ENCODE data around the gene TNKS1BP1.

TNKS1BP1 gene

DNA sequence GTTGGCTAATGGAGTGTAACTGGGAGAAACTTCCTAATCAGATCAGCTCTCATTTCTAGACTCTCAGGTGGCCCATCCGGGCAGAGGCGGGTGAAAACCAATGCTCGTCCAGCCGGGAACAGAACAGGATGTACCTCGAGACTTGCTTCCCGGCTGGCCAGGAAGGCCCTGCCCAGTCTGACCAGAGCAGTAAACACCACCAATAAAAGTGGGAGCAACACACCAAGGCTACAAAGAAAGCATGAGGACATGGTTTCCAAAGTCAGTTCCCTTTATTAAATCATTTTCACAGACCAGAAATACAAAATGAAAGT lies 940 bp upstream of the TNKS1BP1 start:
- no peak for DNase-seq

GRCh38 chr11:57324154-57324885 lies 432 bp downstream of the TNKS1BP1 start:
- no peak for DNase-seq

- no peak for DNase-seq
Measured at GRCh38 chr11:57323855-57324153, 948 bp downstream of the TNKS1BP1 start.

DNA sequence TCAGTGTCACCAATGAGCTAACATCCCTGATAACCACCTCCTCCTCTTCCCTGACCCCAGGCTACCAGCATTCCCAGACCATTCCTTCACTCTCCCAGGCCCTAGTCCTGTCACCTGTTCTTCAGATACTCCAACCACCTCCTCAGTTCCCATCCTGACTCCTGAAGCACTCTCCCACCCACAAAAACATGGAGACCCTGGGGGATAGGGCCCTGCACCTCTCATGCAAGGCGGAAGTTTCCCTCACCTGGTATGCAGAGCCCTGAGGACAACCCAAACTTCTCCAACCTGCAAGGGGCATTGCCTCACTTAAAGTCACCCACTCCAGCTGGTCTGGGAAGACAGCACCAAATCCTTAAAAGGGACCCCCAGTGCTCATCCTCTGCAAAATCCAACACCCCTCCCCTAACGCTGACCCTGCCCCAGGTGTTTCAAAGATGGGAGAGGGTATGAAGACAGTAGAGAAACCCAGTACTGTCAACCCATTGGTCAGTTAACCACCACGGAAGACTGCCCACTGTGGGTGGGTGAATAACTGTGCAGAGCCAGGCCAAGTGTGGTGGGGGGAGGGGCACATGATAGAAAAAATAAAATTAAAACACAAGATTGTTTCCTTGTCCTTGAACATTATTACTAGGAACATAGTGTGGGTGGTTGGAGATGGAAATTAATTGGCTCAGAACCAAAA lies 1.4 kb downstream of the TNKS1BP1 start:
- DNase-seq: no peak

GRCh38 chr11:57322256-57323166 lies 2.2 kb downstream of the TNKS1BP1 start:
- no peak for DNase-seq

DNA sequence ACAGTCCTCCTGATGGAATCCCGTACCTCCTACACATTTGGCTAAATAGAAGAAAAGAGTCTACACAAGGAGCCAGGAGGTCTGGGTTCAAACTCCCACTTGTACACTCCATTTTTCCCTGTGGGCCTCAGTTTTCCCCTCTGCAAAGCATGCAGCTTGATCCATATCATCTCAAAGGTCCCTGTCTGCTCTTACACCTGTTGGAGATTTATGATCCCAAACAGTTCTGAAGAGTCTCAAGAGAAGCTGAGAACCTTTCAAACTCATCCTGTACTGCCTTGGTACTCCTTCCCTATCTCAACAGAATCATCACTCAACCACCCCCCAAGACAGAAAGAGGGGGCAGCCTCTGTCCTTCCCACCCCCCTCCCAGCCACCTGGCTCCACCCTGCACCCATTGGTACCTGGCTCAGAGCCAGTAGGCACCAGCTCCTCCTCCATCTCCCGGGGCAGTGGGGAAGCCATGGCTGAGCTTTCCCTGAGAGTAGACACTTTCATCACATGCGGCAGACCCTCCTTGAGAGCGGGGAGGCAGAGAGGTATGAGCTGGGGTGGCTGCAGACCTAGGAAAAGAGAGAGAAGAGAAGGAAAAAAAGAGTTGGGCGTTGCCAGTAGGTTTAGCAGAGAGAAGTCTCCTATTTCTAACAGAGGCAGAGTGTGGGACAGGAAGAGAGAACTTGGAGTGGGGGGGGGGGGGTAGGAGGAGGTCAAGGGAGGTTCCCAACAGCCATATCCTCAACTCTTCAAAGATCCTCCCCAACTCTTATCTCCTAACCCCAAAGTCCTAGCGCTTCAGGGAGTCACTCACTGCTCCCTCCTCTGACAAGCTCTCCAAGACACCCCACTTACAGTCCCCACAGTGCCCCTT lies 3.1 kb downstream of the TNKS1BP1 start:
- peak; percentile 19 for DNase-seq

- DNase-seq: no peak
Measured at GRCh38 chr11:57320719-57321387, 3.9 kb downstream of the TNKS1BP1 start.

DNA sequence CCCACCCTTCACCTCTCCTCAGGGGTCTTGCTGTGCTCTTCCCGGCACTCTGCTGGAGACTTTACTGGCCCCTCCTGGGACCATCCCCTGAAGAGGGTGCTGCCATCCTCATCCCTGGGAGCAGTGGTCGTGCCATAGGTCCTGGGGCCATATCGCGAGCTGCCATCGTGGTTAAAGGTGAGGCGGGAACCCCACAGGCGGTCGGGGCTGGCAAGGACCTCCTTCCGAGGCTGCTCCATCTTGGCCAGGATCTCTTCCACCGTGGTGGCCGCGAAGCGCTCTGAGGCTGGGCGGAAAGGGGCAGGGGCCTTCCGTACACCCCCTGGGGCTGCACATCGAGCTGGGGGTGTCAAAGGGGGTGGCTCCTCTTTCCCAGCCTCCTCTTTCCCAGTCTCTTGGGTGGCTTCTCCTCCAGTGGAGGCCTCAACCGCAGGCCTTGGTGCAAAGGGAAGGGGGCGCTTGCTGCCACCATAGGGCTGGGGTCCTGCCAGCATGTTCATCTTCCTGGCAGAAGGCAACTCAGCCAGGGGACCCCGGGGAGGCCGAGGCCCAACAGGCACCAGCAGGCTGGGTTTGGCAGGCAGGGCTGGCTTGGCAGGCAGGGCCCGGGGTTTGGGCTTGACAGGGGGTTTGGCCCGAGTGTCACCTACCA lies 4.6 kb downstream of the TNKS1BP1 start:
- DNase-seq: no peak

GRCh38 chr11:57318178-57318577 lies 6.6 kb downstream of the TNKS1BP1 start:
- no peak for DNase-seq

GRCh38 chr11:57316017-57316416 lies 8.7 kb downstream of the TNKS1BP1 start:
- peak; percentile 34 for DNase-seq

- no peak for DNase-seq
Measured at GRCh38 chr11:57315491-57315890, 9.3 kb downstream of the TNKS1BP1 start.

DNA sequence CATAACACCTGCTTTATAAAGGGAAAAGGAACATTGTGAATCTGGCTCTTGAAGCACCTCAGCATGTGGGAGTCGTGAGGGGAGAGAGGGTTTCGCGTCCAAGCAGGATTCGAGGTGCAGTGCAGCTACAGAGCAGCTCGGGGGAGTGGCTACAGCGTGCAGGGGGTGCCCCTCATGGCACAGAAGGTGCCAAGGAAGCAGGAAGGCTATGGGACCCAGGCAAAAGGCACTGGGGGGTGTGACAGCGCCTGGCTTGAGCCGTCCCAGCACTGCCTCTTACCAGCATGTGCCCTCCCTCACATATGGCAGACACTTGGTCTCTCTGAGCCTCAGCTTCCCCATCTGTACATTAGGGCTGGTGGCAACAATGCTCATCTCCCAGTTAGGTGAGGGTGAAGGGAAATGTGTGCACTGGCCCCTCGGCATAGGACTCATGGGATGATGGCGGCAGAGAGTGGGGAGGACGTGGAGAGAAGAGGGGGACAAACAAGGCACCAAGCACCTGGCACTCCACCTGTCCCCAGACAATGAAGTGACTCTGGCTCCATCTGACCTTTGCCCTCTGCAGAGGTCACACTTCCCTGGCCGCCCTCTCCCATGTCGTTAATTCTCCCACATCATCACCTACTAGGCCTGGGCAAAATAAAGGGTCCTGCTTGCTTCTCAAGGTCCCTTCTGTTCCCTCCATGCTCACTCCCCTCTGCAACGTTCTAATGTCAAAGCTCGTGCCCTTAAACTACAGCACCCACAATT lies 10.4 kb downstream of the TNKS1BP1 start:
- DNase-seq: no peak

GRCh38 chr11:57313788-57314135 lies 11.0 kb downstream of the TNKS1BP1 start:
- no peak for DNase-seq

DNA sequence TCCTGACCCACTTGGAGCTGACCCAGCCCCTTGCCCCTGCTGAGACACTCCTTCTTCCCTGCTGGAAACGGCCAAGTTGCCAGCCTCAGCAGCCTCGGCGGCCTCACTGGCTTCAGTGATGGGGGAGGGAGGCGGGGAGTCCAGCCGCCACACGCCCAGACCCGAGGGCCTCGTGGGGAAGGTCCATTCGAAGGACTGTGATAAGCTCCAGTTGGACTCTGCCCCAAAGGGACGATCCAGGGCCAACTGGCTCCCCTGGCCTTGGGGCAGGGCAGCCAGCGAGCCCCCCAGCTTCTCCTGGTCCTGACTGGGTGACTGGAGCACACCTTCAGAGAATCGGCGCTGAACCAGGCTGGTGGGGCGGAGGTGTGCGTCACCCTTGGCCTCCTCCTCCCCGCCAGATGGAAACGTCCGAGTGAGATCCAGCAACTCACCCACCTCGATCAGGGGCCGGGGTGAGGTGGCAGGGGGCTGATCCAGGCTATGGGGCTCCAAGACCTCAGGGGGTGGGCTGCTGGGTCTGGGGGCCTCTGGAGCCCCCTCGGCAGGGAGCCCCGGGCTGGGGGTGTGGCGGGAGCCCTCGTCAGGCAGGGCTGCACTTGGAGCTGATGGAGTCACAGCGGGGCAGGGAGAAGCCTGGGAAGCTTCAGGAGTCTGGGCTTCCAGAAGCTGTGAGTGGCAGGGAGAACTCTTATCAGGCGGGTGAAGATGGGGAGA lies 11.5 kb downstream of the TNKS1BP1 start:
- DNase-seq: no peak

DNA sequence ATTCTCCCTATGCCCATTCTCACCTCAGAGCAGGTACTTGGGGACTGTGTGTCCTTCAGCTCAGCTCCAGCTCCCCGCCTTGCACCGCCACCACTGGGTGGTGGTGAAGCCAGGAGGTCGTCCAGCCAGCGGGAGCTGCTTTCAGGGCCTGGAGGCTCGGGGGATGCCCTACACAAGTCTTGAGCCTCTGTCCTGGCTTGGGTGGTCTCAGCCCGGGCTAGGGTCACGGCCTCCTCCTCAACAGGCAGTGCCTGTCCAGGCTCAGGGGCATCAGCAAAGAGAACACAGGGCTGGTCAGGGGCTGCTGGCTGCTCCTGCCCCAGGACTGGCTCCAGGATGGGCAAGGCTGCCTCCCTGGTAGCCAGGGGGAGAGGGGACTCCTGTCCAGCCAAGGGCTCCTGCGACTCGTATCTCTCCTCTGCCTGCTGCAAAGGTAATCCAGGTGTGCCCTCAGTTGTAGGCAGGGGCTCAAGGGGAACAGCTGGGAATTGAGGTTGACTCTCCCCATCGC lies 12.2 kb downstream of the TNKS1BP1 start:
- no peak for DNase-seq

- DNase-seq: no peak
Measured at GRCh38 chr11:57311109-57311936, 13.4 kb downstream of the TNKS1BP1 start.

DNA sequence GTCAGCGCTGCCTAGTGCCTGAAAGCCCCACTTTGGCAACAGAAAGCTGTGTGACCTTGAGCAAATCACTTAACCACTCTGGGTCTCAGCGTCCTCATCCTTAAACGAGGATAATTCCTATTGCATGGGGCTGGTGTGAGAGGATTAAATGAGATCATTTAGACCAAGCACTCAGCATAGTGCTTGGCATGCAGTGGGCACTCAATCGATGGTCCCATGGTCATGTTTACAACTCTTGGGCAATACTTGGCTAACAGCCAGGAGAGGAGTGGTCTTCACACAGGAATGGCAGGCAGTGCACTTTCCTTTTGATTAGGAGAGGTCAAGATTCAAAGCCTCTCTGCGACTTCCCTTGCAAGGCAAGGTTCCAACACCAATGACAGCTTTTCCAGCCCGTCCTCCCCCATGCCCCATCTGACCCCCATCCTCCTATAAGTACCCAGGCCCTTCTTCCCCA lies 14.1 kb downstream of the TNKS1BP1 start:
- DNase-seq: no peak

DNA sequence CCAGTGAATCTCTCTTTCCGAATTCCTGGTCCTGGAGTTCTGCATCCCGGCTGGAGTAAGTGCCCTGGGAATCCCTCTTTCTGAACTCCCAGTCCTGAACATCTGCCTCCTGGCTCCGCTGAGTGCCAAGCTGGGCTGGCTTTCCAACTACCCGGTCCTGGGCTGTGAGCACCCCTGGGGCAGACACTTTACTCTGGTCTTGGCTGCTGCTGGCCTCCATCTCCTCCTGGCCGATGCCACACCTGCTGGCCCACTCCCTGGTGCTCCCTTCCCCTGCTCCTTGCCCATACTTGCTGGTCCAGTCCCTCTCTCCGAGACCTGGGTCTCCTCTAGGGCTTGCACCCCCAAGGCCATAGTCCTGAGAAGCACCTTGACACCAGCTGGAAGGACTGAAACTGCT lies 14.7 kb downstream of the TNKS1BP1 start:
- no peak for DNase-seq

Measured in NCI-H187 treated with DMSO at 0.1 percent for 48 hours (cell line).